Right atrium auricular region (tissue), 2 donors: ENCODE results near the gene IFI27L1. TPM values are rescaled to one million over a fixed set of nuclear protein-coding genes. Genes with fewer than 3 reads are reported as not detected.

ENCODE experiments used
- DNase-seq: peaks from one replicate; pipeline ENCODE4 v3.0.0-alpha.2; 2019; ENCODE audit warnings: low spot score
- H3K27ac ChIP-seq, 2 donors: fragments of 200-600 bp; sonication (generic); 1 replicate in 1 of 2; 2 replicates in 1 of 2; pipeline ENCODE4 v1.5.1; 2016 to 2019
- H3K27me3 ChIP-seq, 2 donors: fragments of 200-600 bp; sonication (generic); one replicate each; pipeline versions ENCODE4 v1.5.1 to v1.6.0; 2017 to 2019
- H3K36me3 ChIP-seq: fragments of 200-600 bp; sonication (generic); one replicate; pipeline ENCODE4 v1.5.1; 2016
- H3K4me1 ChIP-seq, 2 donors: fragments of 200-600 bp; sonication (generic); one replicate each; pipeline versions ENCODE4 v1.5.1 to v1.6.0; 2017 to 2019
- H3K4me3 ChIP-seq, 2 donors: fragments of 200-600 bp; sonication (generic); 1 replicate in 1 of 2; 2 replicates in 1 of 2; pipeline ENCODE4 v1.5.1; 2017 to 2019; ENCODE audit warnings: mild to moderate bottlenecking in 1 of 2, moderate library complexity in 1 of 2
- H3K9me3 ChIP-seq, 2 donors: fragments of 200-600 bp; sonication (generic); one replicate each; pipeline ENCODE4 v1.5.1; 2019
- CTCF ChIP-seq, 2 donors: fragments of 200-600 bp; sonication (generic); IDR thresholded peaks; one replicate each; pipeline ENCODE4 v1.5.1; 2019; ENCODE audit warnings: antibody characterized with exemption in 2 of 2
- total RNA-seq, 2 donors: library from RNA; depleted of rRNA; stranded (reverse); fragments of >200 nt; gene quantifications; one replicate each; pipeline ENCODE4 v1.1.0, GENCODE V29; 2016

IFI27L1 gene
- total RNA-seq, 2 donors from 2014 or later: 13.8 to 21.1 TPM

GRCh38 chr14:94049625-94050023, 31.5 kb upstream of the IFI27L1 start:
- no peaks in the 10 kb centered on the region for H3K9me3 ChIP-seq
- no peak overlapping the region for H3K27ac ChIP-seq
- no peaks in the 10 kb centered on the region for H3K27me3 ChIP-seq
- peaks cover 0 to 30% of the 10 kb centered on the region in 2 donors for H3K4me1 ChIP-seq
- TF ChIP-seq CTCF (IDR thresholded peaks at IDR 0.05): no peak
- H3K4me3 ChIP-seq: no peak overlapping the region
- H3K36me3 ChIP-seq: peaks cover 93% of the 10 kb centered on the region
- DNase-seq: peak; percentile 11

GRCh38 chr14:94050231-94050880, 30.8 kb upstream of the IFI27L1 start:
- H3K36me3 ChIP-seq: peaks cover 98% of the 10 kb centered on the region
- H3K27ac ChIP-seq: peak overlapping the region; percentile 45 to 54
- TF ChIP-seq CTCF (IDR thresholded peaks at IDR 0.05): no peak
- no peaks in the 10 kb centered on the region for H3K27me3 ChIP-seq
- no peaks in the 10 kb centered on the region for H3K9me3 ChIP-seq
- H3K4me3 ChIP-seq: no peak overlapping the region
- H3K4me1 ChIP-seq: peaks cover 0 to 30% of the 10 kb centered on the region in 2 donors
- DNase-seq: peak; percentile 76

DNA sequence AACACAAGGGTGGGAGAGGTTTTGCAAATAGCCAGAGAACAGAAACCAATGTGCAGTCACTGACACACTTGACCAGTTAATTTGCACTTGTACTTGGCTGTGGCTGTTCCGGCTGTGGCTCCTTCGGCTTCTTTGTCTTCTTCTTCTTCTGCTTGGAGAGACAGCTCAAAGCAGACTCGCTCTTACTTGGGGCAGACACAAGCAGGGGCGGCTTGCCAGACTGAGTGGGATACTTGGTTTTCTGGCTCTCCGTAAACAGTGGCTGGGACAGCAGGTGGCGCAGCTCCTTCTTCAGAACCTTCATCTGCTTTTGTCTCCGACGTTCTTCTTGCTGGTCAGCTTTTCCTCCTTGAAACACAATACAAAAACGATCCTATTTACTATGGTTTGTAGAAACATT, 30.0 kb upstream of the IFI27L1 start:
- peaks cover 99% of the 10 kb centered on the region for H3K36me3 ChIP-seq
- DNase-seq: peak; percentile 59
- no peaks in the 10 kb centered on the region for H3K27me3 ChIP-seq
- H3K4me1 ChIP-seq: peaks cover 0 to 30% of the 10 kb centered on the region in 2 donors
- no peaks in the 10 kb centered on the region for H3K9me3 ChIP-seq
- TF ChIP-seq CTCF (IDR thresholded peaks at IDR 0.05): peak in 1 of 2 donors; percentile 60
- no peak overlapping the region for H3K4me3 ChIP-seq
- H3K27ac ChIP-seq: peak overlapping the region; percentile 45 to 54

- H3K27ac ChIP-seq: peak overlapping the region; percentile 45 to 54
- DNase-seq: peak; percentile 57
- no peaks in the 10 kb centered on the region for H3K9me3 ChIP-seq
- H3K36me3 ChIP-seq: peaks cover 99% of the 10 kb centered on the region
- H3K27me3 ChIP-seq: no peaks in the 10 kb centered on the region
- H3K4me1 ChIP-seq: peaks cover 0 to 30% of the 10 kb centered on the region in 2 donors
- no peak for TF ChIP-seq CTCF (IDR thresholded peaks at IDR 0.05)
- no peak overlapping the region for H3K4me3 ChIP-seq
Measured at GRCh38 chr14:94051779-94052178, 29.3 kb upstream of the IFI27L1 start.

DNA sequence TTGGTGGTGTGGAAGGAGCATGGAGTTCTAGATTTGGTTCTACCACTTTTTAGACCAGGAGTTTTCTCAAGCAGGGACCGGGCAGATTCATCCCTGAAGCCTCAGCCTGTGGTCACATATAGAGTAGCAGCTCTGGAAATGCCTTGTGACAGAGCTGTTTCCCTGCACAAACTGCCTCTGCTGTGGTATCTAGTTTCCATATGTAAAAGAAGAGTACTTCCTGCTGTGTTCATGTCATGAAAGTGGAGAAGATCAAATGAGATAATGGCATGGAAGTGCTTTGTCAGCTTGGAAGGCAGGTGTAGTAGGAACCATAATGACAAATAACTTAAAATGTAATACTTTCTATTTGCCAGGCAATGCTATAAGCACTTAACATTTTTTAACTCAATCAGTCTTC, 28.9 kb upstream of the IFI27L1 start:
- H3K9me3 ChIP-seq: no peaks in the 10 kb centered on the region
- H3K27me3 ChIP-seq: no peaks in the 10 kb centered on the region
- no peak overlapping the region for H3K4me3 ChIP-seq
- peak overlapping the region; percentile 45 to 54 for H3K27ac ChIP-seq
- H3K4me1 ChIP-seq: peaks cover 0 to 31% of the 10 kb centered on the region in 2 donors
- no peak for DNase-seq
- no peak for TF ChIP-seq CTCF (IDR thresholded peaks at IDR 0.05)
- peaks cover 99% of the 10 kb centered on the region for H3K36me3 ChIP-seq

DNA sequence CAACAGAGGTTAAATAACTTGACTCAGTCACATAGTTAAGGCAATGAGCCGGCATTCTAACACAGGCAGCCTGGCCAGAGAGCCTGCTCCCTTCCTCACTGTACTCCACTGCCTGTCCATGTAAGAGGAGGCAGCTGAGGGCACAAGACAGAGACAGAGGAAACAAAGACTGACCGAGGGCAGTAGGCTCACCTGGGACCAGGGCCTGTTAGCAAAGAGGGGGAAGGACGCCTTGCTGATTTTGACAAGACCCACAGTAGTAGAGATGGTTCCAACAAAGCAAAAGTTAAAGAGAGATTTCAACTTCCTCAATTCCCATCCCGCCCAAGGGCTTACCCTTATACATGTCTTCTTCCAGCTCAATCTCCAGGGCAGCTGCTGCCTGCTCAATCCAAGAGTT, 28.4 kb upstream of the IFI27L1 start:
- no peaks in the 10 kb centered on the region for H3K9me3 ChIP-seq
- H3K4me1 ChIP-seq: peaks cover 0 to 34% of the 10 kb centered on the region in 2 donors
- no peak for TF ChIP-seq CTCF (IDR thresholded peaks at IDR 0.05)
- no peaks in the 10 kb centered on the region for H3K27me3 ChIP-seq
- no peak overlapping the region for H3K4me3 ChIP-seq
- no peak overlapping the region for H3K27ac ChIP-seq
- H3K36me3 ChIP-seq: peaks cover 99% of the 10 kb centered on the region
- DNase-seq: peak; percentile 21
